NAMALWA (cell line): ENCODE data around the gene SMLR1.

Experiments
- DNase-seq: peaks from one replicate; pipeline ENCODE4 v3.0.0-alpha.2; 2015; ENCODE audit warnings: low spot score

The SMLR1 gene

GRCh38 chr6:130851026-130851425, 23.8 kb downstream of the SMLR1 start:
- DNase-seq: no peak

- no peak for DNase-seq
These were observed 25.8 kb downstream of the SMLR1 start for GRCh38 chr6:130852844-130853554.

DNA sequence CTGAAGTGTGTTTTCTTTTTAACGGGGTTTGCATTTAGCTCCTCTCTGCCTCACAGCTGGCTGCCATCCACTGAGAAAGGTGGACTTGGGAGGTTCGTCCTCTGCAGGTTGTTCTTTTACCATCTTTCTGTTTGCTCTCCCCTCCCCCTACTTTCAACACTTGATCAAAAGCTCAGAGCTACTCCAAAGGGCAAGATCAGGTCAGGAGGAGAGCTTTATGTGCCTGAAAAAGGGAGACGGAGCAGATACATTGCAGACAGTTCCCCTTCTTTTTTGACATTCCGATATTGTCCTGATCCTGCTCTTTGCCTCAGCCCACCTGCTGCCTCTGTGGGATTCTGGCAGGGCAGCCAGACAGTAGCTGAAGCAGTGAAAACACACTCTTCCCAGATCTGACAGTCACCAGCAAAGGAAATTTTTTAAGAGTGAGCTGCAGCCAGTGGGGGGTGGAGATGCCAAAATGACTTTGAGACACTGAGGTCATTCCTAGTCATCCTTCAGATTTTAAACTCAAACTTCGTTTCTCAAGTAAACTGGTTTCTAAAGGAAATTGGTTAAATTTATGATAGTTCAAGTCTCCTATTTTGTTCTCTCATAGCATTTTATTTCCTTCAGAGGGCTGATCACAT, 26.5 kb downstream of the SMLR1 start:
- DNase-seq: no peak

DNA sequence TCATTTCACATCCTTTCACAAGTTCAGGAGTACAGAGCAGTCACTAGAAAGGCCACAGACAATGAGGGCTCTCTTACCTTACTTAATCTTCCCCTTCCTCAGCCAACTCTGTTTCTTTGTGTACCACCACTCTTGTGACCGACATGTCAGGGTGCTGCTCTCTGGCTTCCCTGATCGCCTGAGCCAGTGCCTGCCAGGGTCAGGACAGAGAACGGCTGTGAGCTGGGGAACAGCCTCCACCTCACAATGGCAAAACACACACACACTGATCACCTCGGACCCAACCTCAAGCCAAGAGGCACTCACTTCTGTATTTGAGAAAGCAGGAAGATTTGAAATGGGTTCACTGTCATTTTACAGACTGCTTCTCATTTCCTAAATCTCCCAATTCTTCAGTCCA, 30.8 kb downstream of the SMLR1 start:
- DNase-seq: no peak

DNA sequence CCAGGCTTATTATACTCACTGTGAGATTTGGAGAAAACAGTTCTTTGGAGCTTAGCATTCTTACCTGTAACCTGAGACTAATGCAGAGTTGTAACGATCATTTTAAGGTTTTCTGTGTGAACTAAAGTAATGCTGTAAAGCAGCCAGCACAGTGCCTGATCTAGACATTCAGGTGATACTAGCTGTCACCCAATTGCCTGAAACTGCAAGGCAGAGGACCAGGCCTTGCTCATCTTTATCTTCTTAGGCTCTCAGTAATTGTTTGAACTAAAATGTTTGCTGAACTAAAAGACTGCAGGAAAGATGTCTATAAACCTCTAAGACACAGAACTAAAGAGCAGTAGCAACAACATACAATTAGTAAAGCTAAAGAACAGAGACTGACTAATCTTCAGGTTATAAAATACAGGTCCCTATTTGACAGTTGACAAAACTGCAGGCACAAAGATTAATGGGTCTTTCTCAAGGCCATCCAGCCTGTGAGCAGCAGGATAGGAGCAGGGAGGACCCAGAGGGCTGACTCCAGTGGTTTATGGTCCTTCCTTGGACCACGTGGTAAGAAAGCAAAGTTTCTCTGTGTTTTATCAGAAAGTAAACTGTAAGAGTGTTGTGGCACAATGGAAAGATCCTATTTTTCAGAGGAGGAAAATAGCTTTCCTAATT, 31.4 kb downstream of the SMLR1 start:
- DNase-seq: no peak

DNA sequence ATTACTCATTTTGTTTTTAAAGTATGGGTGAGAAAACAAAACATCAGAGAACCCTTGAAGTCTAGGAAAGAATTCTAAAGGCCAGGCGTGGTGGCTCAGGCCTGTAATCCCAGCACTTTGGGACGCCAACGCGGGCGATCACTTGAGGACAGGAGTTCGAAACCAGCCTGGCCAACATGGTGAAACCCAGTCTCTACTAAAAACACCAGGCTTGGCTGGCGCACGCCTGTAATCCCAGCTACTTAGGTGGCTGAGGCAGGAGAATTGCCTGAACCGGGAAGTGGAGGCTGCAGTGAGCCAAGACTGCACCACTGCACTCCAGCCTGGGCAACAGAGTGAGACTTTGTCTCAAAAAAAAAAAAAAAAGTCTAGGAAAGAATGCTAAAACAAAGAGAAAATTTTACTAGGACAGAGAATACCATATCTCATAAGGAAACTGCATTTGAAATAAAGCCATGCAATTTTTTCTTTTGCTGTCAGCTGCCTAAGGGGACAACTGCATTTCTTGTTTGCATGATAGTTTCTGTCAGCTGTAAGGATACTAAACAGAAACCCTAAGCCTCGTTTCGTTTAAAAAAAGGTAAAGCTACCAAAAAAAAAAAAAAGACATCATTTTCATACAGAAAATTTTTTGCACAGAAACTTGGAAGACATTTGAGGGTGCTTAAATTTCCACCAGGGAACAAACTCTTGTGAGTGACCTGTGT, 32.1 kb downstream of the SMLR1 start:
- no peak for DNase-seq

- DNase-seq: no peak
These were observed 35.2 kb downstream of the SMLR1 start for GRCh38 chr6:130862370-130862769.

DNA sequence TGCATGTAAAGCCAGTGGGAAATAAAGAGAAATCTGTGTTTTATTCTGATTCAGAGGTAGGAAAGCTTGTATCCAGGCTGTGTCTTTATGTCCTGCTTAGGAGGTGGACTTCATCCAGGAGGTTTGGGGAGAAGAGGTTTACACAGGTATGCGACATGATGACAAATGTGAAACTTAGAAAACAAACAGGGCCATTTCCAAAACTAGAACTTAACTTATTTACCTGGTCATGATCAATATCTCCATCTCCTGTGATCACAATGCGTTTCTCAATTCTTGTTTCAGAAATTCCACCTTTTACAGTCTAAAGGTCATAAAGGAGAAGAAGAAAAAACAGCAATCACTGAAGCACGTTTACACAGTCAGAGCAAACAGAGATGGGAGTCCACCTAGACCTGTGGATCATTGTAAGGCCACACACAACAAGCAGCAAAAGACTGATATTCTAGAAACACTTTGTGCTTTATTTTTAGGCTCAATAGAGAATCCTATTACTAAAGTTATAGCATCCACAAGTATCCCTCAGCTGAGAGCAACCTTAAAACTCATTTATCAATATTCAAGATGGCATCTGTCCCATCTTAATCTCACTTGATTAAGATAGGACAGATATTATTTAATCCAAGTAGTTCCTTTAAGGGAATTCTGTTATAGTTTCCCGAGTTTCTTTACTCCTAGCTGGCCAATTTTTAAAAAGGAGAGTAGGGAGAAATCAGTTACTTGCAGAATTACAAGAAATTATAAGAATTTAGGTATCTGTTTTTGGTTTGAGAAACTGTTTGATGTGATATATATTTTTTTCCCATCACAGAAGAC, 36.4 kb downstream of the SMLR1 start:
- no peak for DNase-seq

- no peak for DNase-seq
These were observed 37.1 kb downstream of the SMLR1 start for GRCh38 chr6:130864344-130864743.

GRCh38 chr6:130865793-130866192, 38.6 kb downstream of the SMLR1 start:
- DNase-seq: no peak

- no peak for DNase-seq
These were observed 42.5 kb downstream of the SMLR1 start for GRCh38 chr6:130869681-130870080.

GRCh38 chr6:130870179-130870880, 43.1 kb downstream of the SMLR1 start:
- no peak for DNase-seq

- peak; percentile 76 for DNase-seq
These were observed 45.3 kb downstream of the SMLR1 start for GRCh38 chr6:130872250-130873095.

- DNase-seq: no peak
These were observed 46.5 kb downstream of the SMLR1 start for GRCh38 chr6:130873746-130874145.

DNA sequence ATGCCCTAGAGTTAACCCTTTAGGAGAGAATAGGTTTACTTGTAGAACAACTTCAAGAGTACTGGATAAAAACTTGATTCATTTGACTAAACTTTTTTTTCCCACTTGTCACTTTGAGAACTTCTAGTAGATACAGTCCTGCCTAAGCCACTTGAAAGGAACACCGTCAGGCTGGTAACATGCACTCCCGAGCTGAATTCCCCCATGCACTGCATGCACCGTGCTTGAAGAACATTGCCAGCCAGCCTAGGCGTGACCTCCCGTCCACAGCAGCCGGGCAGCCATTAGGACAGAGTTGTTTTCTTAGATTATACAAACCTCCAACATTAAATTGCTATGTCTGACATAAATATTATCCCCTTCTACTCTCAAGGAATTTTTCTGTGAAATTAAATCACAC, 52.6 kb downstream of the SMLR1 start:
- no peak for DNase-seq

- no peak for DNase-seq
These were observed 55.2 kb downstream of the SMLR1 start for GRCh38 chr6:130882370-130882769.

DNA sequence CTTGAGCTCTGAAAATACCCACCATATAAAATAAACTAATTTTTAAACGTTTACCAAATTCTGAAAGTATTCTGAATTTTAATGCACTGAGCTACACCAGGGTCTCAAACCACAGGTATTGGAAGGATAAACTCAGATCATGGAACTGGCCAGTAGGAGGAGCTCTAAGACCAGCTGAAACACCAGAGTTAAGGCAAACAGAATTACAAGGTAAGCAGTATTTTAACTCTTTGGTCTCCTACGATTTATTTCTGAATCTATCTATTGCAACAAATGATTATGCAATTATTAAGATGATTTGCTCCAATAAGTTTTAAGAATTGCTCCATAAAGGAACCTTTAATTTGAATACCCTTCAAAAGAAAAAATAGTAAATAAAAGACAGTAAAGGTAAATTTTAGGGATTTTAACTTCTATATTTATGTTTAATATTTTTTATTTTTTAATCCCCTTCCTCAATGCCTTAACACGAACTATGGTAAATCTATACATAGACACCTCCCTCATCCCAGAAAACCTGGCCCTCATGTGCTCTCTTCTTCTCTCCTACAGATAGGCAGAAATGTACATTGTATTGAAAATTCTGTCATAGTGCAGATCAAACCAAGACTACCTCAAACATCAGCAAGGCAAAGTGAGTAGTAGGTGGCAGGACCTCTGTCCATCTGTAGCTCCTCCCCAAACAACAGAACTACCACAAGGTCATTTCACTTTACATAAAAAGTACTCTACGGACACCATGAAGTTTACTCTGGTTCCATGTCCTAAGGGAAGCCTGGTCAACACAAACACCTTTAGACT, 58.4 kb downstream of the SMLR1 start:
- peak; percentile 87 for DNase-seq
